H9 (cell line): Measurements from ENCODE around the gene TNXB. TPM values are rescaled to one million over a fixed set of nuclear protein-coding genes. Genes with fewer than 3 reads are reported as not detected.

ENCODE experiments used
- DNase-seq: peaks from one replicate; pipeline ENCODE4 v3.0.0-alpha.2; 2017
- H2AFZ ChIP-seq: one replicate; pipeline ENCODE4 v1.6.1; 2013; ENCODE audit warnings: mild to moderate bottlenecking, low read length, control low read depth, moderate library complexity
- H2AK5ac ChIP-seq: 2 replicates; pipeline ENCODE4 v1.6.1; 2013; ENCODE audit warnings: low read length, control low read depth, mixed read lengths; ENCODE audit not compliant: insufficient read length
- H2BK120ac ChIP-seq: one replicate; pipeline ENCODE4 v1.6.1; 2013; ENCODE audit warnings: low read depth, mild to moderate bottlenecking, low read length, control low read depth, inconsistent platforms; ENCODE audit not compliant: poor library complexity, severe bottlenecking
- H2BK12ac ChIP-seq: 2 replicates; pipeline ENCODE4 v1.6.1; 2013; ENCODE audit warnings: low read length, control low read depth, mixed read lengths, low read depth; ENCODE audit not compliant: insufficient read length
- H2BK15ac ChIP-seq: 2 replicates; pipeline ENCODE4 v1.6.1; 2013; ENCODE audit warnings: low read depth, low read length, control low read depth
- H2BK20ac ChIP-seq: one replicate; pipeline ENCODE4 v1.6.1; 2013; ENCODE audit warnings: low read depth, mild to moderate bottlenecking, low read length, control low read depth, inconsistent platforms; ENCODE audit not compliant: poor library complexity, severe bottlenecking
- H2BK5ac ChIP-seq: 2 replicates; pipeline ENCODE4 v1.6.1; 2013; ENCODE audit warnings: low read length, control low read depth, mixed read lengths; ENCODE audit not compliant: insufficient read length
- H3K14ac ChIP-seq: 2 replicates; pipeline ENCODE4 v1.6.1; 2013; ENCODE audit warnings: low read length, control low read depth; ENCODE audit not compliant: insufficient read depth
- H3K18ac ChIP-seq: 2 replicates; pipeline ENCODE4 v1.6.1; 2013; ENCODE audit warnings: low read depth, mild to moderate bottlenecking, mixed read lengths, low read length, control low read depth; ENCODE audit not compliant: insufficient read length
- H3K23ac ChIP-seq: 2 replicates; pipeline ENCODE4 v1.6.1; 2013; ENCODE audit warnings: low read length, control low read depth, mixed read lengths, low read depth; ENCODE audit not compliant: insufficient read length
- H3K23me2 ChIP-seq: 2 replicates; pipeline ENCODE4 v1.6.1; 2013; ENCODE audit warnings: low read depth, mild to moderate bottlenecking, mixed read lengths, low read length, control low read depth; ENCODE audit not compliant: insufficient read length, poor library complexity, severe bottlenecking
- H3K27ac ChIP-seq: 2 replicates; pipeline ENCODE4 v1.5.1; 2013; ENCODE audit warnings: low read length, control low read depth, mixed read lengths, low read depth; ENCODE audit not compliant: insufficient read length
- H3K27me3 ChIP-seq: 2 replicates; pipeline ENCODE4 v1.6.1; 2013; ENCODE audit warnings: low read length, control low read depth, inconsistent platforms; ENCODE audit not compliant: insufficient read depth
- H3K4ac ChIP-seq: 2 replicates; pipeline ENCODE4 v1.6.1; 2013; ENCODE audit warnings: low read depth, mild to moderate bottlenecking, control low read depth, inconsistent platforms, low read length, moderate library complexity
- H3K4me1 ChIP-seq: 2 replicates; pipeline ENCODE4 v1.6.1; 2013; ENCODE audit warnings: low read length, control low read depth, inconsistent platforms; ENCODE audit not compliant: insufficient read depth
- H3K4me2 ChIP-seq: 2 replicates; pipeline ENCODE4 v1.6.1; 2013; ENCODE audit warnings: low read length, control low read depth, mixed read lengths; ENCODE audit not compliant: insufficient read length, insufficient read depth
- H3K56ac ChIP-seq: 2 replicates; pipeline ENCODE4 v1.6.1; 2013; ENCODE audit warnings: low read depth, mild to moderate bottlenecking, mixed read lengths, low read length, control low read depth; ENCODE audit not compliant: insufficient read length
- H3K79me1 ChIP-seq: 2 replicates; pipeline ENCODE4 v1.6.1; 2013; ENCODE audit warnings: low read depth, mild to moderate bottlenecking, moderate library complexity, low read length, control low read depth, inconsistent platforms; ENCODE audit not compliant: insufficient read depth, poor library complexity, severe bottlenecking
- H3K79me2 ChIP-seq: 2 replicates; pipeline ENCODE4 v1.6.1; 2013; ENCODE audit warnings: low read length, control low read depth, inconsistent platforms; ENCODE audit not compliant: insufficient read depth
- H3K9ac ChIP-seq: 2 replicates; pipeline ENCODE4 v1.6.1; 2013; ENCODE audit warnings: low read length, control low read depth, mixed read lengths; ENCODE audit not compliant: insufficient read length; ENCODE audit errors: extremely low read depth
- H3K9me3 ChIP-seq: one replicate; pipeline ENCODE4 v1.6.1; 2013; ENCODE audit warnings: low read depth, low read length, inconsistent platforms; ENCODE audit not compliant: control insufficient read depth
- H3T11ph ChIP-seq: one replicate; pipeline ENCODE4 v1.6.1; 2013; ENCODE audit warnings: mild to moderate bottlenecking, low read length, control low read depth, inconsistent platforms
- H4K20me1 ChIP-seq: one replicate; pipeline ENCODE4 v1.6.1; 2013; ENCODE audit not compliant: control insufficient read depth, insufficient read length, insufficient read depth
- H4K5ac ChIP-seq: 2 replicates; pipeline ENCODE4 v1.6.1; 2013; ENCODE audit warnings: low read depth, mild to moderate bottlenecking, mixed read lengths, low read length, control low read depth; ENCODE audit not compliant: insufficient read length
- H4K8ac ChIP-seq: replicated peaks from 2 replicates; pipeline ENCODE4 v1.6.1; 2013; ENCODE audit warnings: low read length, control low read depth, mixed read lengths, low read depth; ENCODE audit not compliant: insufficient read length
- H4K91ac ChIP-seq: 2 replicates; pipeline ENCODE4 v1.6.1; 2013; ENCODE audit warnings: low read depth, mild to moderate bottlenecking, moderate library complexity, mixed read lengths, low read length, control low read depth; ENCODE audit not compliant: insufficient read length
- H3K27ac Mint-ChIP-seq, 3 experiments: 2 replicates in 2 of 3; 3 replicates in 1 of 3; pipeline ENCODE4 v1.8.0; 2020 to 2021; ENCODE audit warnings: mixed read lengths in 3 of 3, mild to moderate bottlenecking in 1 of 3, moderate library complexity in 1 of 3
- H3K27me3 Mint-ChIP-seq: 2 replicates; pipeline ENCODE4 v1.8.0; 2021; ENCODE audit warnings: low read depth, mild to moderate bottlenecking, moderate library complexity, mixed read lengths
- H3K36me3 Mint-ChIP-seq, 3 experiments: 2 replicates in 2 of 3; 3 replicates in 1 of 3; pipeline ENCODE4 v1.8.0; 2020 to 2021; ENCODE audit warnings: low read depth in 3 of 3, mixed read lengths in 3 of 3; ENCODE audit not compliant: insufficient read depth in 1 of 3
- H3K4me1 Mint-ChIP-seq, 2 experiments: 2 replicates each; pipeline ENCODE4 v1.8.0; 2020; ENCODE audit warnings: mixed read lengths in 2 of 2
- H3K4me3 Mint-ChIP-seq, 2 experiments: 2 replicates in 1 of 2; 3 replicates in 1 of 2; pipeline ENCODE4 v1.8.0; 2020 to 2021; ENCODE audit warnings: mild to moderate bottlenecking in 2 of 2, mixed read lengths in 2 of 2, moderate library complexity in 1 of 2
- H3K9me3 Mint-ChIP-seq, 2 experiments: 2 replicates in 1 of 2; 3 replicates in 1 of 2; pipeline ENCODE4 v1.8.0; 2020; ENCODE audit warnings: mild to moderate bottlenecking in 2 of 2, mixed read lengths in 2 of 2, moderate library complexity in 1 of 2
- WGBS: extraction: QIAGEN DNeasy Blood & Tissue Kit; methylation state at CpG from one replicate; pipeline ENCODE4 v1.1.7; 2013; ENCODE audit warnings: missing lambda C conversion rate, low lambda C conversion rate, mixed read lengths; ENCODE audit not compliant: insufficient read length; ENCODE audit errors: extremely low coverage; 5-methylcytosine and 5-hydroxymethylcytosine counted together
- total RNA-seq: library from RNA; stranded (reverse); gene quantifications from 2 replicates; pipeline ENCODE4 v1.2.1, GENCODE V29; 2021
- TF ChIP-seq, protein P1 (sequence below): fragments of 200-600 bp; sonication (generic); conservative IDR thresholded peaks from 3 replicates; pipeline ENCODE4 v1.8.0; 2021; ENCODE audit warnings: antibody characterized with exemption, mild to moderate bottlenecking

The TNXB gene
- total RNA-seq, 1 experiment from 2014 or later, result 5.0 TPM

DNA sequence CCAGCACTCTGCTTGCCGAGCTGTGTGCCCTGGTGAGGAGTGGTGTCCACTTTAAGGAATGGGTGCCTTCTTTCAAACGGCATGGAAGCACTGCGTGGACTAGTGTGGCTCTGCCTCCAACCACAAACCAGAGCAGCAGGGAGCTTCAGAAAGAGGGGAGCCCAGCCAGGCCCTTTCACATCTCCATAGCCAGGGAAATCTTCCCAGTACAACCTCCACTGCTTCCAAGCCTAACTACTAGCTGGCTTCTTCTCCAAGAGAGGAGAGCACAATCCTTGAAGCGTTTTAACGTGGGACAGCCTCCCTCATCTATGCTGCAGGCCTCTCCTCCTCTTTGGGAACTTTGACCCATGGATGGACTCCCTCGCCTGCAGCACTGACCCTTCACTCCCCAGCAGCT lies 26.7 kb downstream of the TNXB start:
- H3K4me1 Mint-ChIP-seq, result peaks cover 6 to 15% of the 10 kb centered on the region in 2 experiments; a peak in 3 of 4 replicates
- no peak overlapping the region for H3K4me3 Mint-ChIP-seq
- H3K27me3 ChIP-seq, result no peaks in the 10 kb centered on the region; the same call in 1 of the 2 replicates

More for the DNA sequence above, 26.7 kb downstream of the TNXB start:
- H3K79me1 ChIP-seq, result no peaks in the 10 kb centered on the region
- no peak overlapping the region for H3K4ac ChIP-seq
- H2BK120ac ChIP-seq, result no peak overlapping the region
- H3K4me1 ChIP-seq, result no peaks in the 10 kb centered on the region
- H2BK5ac ChIP-seq, result no peak overlapping the region
- no peak overlapping the region for H4K91ac ChIP-seq
- no peak overlapping the region for H3K4me2 ChIP-seq
- no peaks in the 10 kb centered on the region for H3K9me3 ChIP-seq
- no peak overlapping the region for H3K56ac ChIP-seq
- no peaks in the 10 kb centered on the region for H4K20me1 ChIP-seq
- no peak overlapping the region for H2BK20ac ChIP-seq
- WGBS, result no CpG with 5 or more reads among the region's 6 CpGs
- H3K27ac ChIP-seq, result no peak overlapping the region
- Mint-ChIP-seq H3K27ac (no peak overlapping the region), H3K36me3 (no peaks in the 10 kb centered on the region; a peak in 1 of 7 replicates), H3K27me3 (peaks cover 26% of the 10 kb centered on the region), H3K9me3 (no peaks in the 10 kb centered on the region)
- peaks cover 3% of the 10 kb centered on the region for H3K23me2 ChIP-seq
- H3K79me2 ChIP-seq, result no peaks in the 10 kb centered on the region
- no peak overlapping the region for H2BK15ac ChIP-seq
- no peak overlapping the region for H2AK5ac ChIP-seq
- DNase-seq, result no peak
- no peak overlapping the region for H3K14ac ChIP-seq
- TF ChIP-seq, protein P1, sequence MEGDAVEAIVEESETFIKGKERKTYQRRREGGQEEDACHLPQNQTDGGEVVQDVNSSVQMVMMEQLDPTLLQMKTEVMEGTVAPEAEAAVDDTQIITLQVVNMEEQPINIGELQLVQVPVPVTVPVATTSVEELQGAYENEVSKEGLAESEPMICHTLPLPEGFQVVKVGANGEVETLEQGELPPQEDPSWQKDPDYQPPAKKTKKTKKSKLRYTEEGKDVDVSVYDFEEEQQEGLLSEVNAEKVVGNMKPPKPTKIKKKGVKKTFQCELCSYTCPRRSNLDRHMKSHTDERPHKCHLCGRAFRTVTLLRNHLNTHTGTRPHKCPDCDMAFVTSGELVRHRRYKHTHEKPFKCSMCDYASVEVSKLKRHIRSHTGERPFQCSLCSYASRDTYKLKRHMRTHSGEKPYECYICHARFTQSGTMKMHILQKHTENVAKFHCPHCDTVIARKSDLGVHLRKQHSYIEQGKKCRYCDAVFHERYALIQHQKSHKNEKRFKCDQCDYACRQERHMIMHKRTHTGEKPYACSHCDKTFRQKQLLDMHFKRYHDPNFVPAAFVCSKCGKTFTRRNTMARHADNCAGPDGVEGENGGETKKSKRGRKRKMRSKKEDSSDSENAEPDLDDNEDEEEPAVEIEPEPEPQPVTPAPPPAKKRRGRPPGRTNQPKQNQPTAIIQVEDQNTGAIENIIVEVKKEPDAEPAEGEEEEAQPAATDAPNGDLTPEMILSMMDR, result no peak
- H4K8ac ChIP-seq, result no peak overlapping the region
- no peak overlapping the region for H3T11ph ChIP-seq
- H4K5ac ChIP-seq, result no peak overlapping the region
- no peak overlapping the region for H3K18ac ChIP-seq
- H2BK12ac ChIP-seq, result no peak overlapping the region
- no peak overlapping the region for H3K23ac ChIP-seq
- H3K9ac ChIP-seq, result no peak overlapping the region
- no peak overlapping the region for H2AFZ ChIP-seq
